GM06990 (cell line): ENCODE data around the gene EXTL1.

Experiments used
- DNase-seq: peaks from one replicate; pipeline ENCODE4 v3.0.0-alpha.2; 2011; ENCODE audit not compliant: insufficient read length; ENCODE audit errors: extremely low read depth
- H3K27me3 ChIP-seq: replicated peaks from 2 replicates; pipeline ENCODE4 v1.6.0; 2011; ENCODE audit warnings: low read length; ENCODE audit not compliant: control insufficient read depth, insufficient read depth
- H3K36me3 ChIP-seq: 2 replicates; pipeline ENCODE4 v1.5.1; 2011; ENCODE audit warnings: low read length; ENCODE audit not compliant: control insufficient read depth, insufficient read depth
- H3K4me3 ChIP-seq: replicated peaks from 2 replicates; pipeline ENCODE4 v1.5.1; 2011; ENCODE audit warnings: low read depth, mild to moderate bottlenecking, control low read depth, low read length
- CTCF ChIP-seq: IDR thresholded peaks from 2 replicates; pipeline ENCODE4 v1.5.1; 2011; ENCODE audit warnings: low read length, control low read depth, mild to moderate bottlenecking, inconsistent platforms; ENCODE audit not compliant: insufficient read depth, poor library complexity, severe bottlenecking

The EXTL1 gene

GRCh38 chr1:26079178-26079563 lies 57.6 kb downstream of the EXTL1 start:
- no peak overlapping the region for H3K4me3 ChIP-seq
- DNase-seq = no peak
- H3K27me3 ChIP-seq = peaks cover 2% of the 10 kb centered on the region; the same call in 1 of the 2 replicates
- H3K36me3 ChIP-seq = no peaks in the 10 kb centered on the region
- TF ChIP-seq CTCF = no peak

- no peak for TF ChIP-seq CTCF
- H3K36me3 ChIP-seq = no peaks in the 10 kb centered on the region
- no peak for DNase-seq
- H3K4me3 ChIP-seq = no peak overlapping the region
- peaks cover 2% of the 10 kb centered on the region; the same call in 1 of the 2 replicates for H3K27me3 ChIP-seq
Observed at GRCh38 chr1:26079960-26080814, 58.6 kb downstream of the EXTL1 start.

- H3K36me3 ChIP-seq = no peaks in the 10 kb centered on the region
- no peak overlapping the region for H3K4me3 ChIP-seq
- no peak for DNase-seq
- TF ChIP-seq CTCF = no peak
- no peaks in the 10 kb centered on the region; the same call in 1 of the 2 replicates for H3K27me3 ChIP-seq
Observed at GRCh38 chr1:26081267-26082019, 59.9 kb downstream of the EXTL1 start.

- TF ChIP-seq CTCF = no peak
- Histone ChIP-seq H3K27me3 (no peaks in the 10 kb centered on the region; the same call in 1 of the 2 replicates), H3K4me3 (no peak overlapping the region), H3K36me3 (no peaks in the 10 kb centered on the region)
- no peak for DNase-seq
Observed at GRCh38 chr1:26082020-26082350, 60.4 kb downstream of the EXTL1 start.

GRCh38 chr1:26083208-26083607 lies 61.6 kb downstream of the EXTL1 start:
- no peaks in the 10 kb centered on the region; the same call in 1 of the 2 replicates for H3K27me3 ChIP-seq
- H3K36me3 ChIP-seq = no peaks in the 10 kb centered on the region
- H3K4me3 ChIP-seq = no peak overlapping the region
- no peak for TF ChIP-seq CTCF
- no peak for DNase-seq
